Central memory CD4-positive, alpha-beta T cell (primary cell): ENCODE results near the gene SCN4A.
"Not testable (repeated sequence)": the region's sequence is repeated elsewhere in the genome, so short reads cannot be mapped to it uniquely, and the experiment has no call there.

Source experiments
- DNase-seq: peaks from one replicate; pipeline ENCODE4 v3.0.0; 2022
- total RNA-seq, 3 experiments: gene quantifications; one replicate each; lab custom pipeline; 2026; lab: John Stamatoyannopoulos, UW

SCN4A gene
- 0 to 0.58 (median 0.04) reads per million in 3 experiments for total RNA-seq

GRCh38 chr17:63972796-63973195, at the start of gene SCN4A:
SCN4A (minus strand) TSS chr17:63972918; CDS start chr17:63972841, 77 bp downstream.
- no peak for DNase-seq

- DNase-seq = peak; percentile 97
These were observed 47.5 kb upstream of the SCN4A start, which contains the start of gene ICAM2 for GRCh38 chr17:64020056-64020766. ICAM2 (minus strand) TSS chr17:64020633; CDS start chr17:64006691, 13,942 bp downstream.

GRCh38 chr17:64019551-64019961, 46.8 kb upstream of the SCN4A start:
- not testable (repeated sequence) for DNase-seq

GRCh38 chr17:64017381-64017980, 44.8 kb upstream of the SCN4A start:
- peak; percentile 24 for DNase-seq

- no peak for DNase-seq
These were observed 44.3 kb upstream of the SCN4A start for GRCh38 chr17:64016974-64017373.

GRCh38 chr17:64016231-64016784, 43.6 kb upstream of the SCN4A start:
- no peak for DNase-seq

GRCh38 chr17:64015447-64015846, 42.7 kb upstream of the SCN4A start:
- no peak for DNase-seq

GRCh38 chr17:64009571-64010402, 37.1 kb upstream of the SCN4A start:
- DNase-seq = no peak

- no peak for DNase-seq
These were observed 36.1 kb upstream of the SCN4A start for GRCh38 chr17:64008830-64009229.

GRCh38 chr17:64008346-64008745, 35.6 kb upstream of the SCN4A start:
- DNase-seq = no peak

- DNase-seq = no peak
These were observed 35.1 kb upstream of the SCN4A start for GRCh38 chr17:64007838-64008282.

GRCh38 chr17:64007089-64007837, 34.5 kb upstream of the SCN4A start:
- DNase-seq = not testable (repeated sequence)

- no peak for DNase-seq
These were observed 33.8 kb upstream of the SCN4A start for GRCh38 chr17:64006361-64007088.

GRCh38 chr17:64005734-64006167, 33.0 kb upstream of the SCN4A start:
- DNase-seq = no peak

GRCh38 chr17:64004903-64005733, 32.4 kb upstream of the SCN4A start:
- no peak for DNase-seq

GRCh38 chr17:64004218-64004770, 31.6 kb upstream of the SCN4A start:
- no peak for DNase-seq

- DNase-seq = no peak
These were observed 30.9 kb upstream of the SCN4A start for GRCh38 chr17:64003526-64004121.

GRCh38 chr17:64002658-64003525, 30.2 kb upstream of the SCN4A start:
- DNase-seq = no peak
